NCI-H748 (cell line): ENCODE data around the gene PFKL.

Experiments used
- DNase-seq: peaks from one replicate; lab custom pipeline; 2025; ENCODE audit not compliant: unreplicated experiment; lab: John Stamatoyannopoulos, UW

PFKL gene

DNA sequence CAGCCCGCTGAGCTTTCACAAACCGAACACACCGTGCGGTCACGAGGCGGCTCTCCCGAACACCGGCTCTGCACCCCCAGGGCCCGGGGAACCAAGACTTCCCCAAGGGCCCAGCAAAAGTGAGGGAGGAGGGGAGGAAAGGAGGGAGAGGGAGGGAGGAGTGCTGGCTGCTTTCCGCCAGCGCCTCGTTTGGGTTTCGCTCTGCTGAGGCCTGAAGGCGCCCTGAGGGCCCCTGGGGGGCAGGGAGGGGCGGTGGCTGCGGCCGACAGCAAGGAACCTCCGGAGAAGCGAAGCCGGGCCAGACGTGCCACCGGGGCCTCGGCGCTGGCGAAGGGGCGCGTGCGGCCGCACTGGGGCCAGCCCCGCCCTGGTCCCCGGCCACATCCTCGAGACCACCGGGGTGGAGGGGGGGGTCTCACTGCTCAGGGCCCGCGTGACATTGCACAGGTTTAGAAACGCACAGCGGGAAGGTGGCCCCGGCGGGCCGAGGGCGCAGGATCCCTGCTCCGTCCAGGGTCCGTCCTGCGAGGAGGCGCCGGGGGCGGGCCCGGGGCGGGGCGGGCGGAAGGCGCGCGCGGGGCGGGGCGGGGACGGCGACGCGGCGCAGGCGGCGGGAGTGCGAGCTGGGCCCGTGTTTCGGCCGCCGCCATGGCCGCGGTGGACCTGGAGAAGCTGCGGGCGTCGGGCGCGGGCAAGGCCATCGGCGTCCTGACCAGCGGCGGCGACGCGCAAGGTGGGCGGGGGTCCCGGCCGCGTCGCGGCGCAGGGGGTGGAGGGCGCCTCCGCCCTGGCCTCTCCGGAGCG lies at the start of gene PFKL:
PFKL (plus strand) TSS at position 596 of the 804 bp plus-strand sequence; CDS start at position 649, 53 bp downstream.
- peak; percentile 61 for DNase-seq

DNA sequence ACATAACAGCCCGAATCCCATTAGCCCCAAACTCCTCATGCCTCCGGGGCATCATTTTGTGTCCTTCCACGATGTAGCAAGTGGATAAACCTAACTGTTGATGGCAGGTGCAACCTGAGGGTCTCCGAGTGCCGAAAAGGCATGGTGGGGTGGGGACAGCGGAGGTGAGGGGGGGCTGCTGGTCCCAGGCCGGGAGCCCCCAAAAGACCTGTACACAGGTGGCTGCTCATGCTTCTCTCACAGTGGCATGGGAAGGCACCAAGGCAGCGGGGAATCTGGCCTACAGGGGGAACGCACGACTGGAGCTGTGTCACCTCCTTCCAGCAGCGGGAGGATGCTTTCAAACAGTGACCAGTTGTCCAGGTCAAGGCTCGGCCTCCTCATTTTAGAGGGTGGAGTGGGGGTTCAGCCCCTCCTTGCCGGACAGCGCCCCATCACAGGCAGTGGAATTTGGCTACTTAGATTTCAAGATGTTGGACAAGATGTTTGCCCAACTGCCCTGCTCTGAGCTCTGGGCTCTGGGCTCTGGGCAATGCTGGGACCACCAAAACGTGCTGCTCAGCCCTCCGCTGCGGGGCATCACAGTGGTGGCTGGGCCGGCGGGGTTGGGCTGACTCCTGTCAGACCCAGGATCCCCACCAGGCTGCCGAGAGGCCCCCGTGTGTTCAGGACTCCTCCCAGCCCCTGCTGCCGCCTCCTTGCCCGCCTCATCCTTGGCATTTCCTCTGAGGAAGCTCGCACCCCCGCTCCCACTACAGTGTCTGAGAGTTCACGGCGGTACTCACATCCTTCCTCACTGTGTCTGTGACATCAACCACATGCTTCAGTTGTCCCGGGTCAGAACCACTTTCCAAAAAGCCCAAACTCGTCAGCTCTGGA lies 45.8 kb upstream of the PFKL start:
- peak; percentile 9 for DNase-seq

DNA sequence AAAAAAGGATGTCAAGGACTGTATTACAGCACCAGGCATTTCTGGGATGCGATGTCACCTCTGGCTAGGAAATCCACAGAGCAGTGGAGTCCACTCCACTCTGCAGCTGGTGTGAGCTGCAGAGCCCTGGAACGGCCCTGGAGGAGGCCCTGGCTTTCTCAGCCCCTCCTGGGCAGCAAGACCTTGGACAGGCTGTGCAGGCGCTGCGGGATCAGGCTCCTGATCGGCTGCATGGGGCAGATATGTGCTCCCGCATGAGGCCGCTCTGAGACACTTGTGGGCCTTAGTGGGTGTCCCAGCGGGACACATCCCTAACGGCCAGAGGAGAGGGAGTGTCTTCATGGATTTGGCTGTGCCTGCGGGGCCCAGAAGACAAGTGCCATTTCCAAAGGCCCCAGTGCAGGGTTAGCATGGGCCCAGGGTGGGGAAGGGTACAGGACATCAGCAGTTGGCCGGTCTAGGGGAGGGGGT lies 44.3 kb upstream of the PFKL start:
- no peak for DNase-seq

DNA sequence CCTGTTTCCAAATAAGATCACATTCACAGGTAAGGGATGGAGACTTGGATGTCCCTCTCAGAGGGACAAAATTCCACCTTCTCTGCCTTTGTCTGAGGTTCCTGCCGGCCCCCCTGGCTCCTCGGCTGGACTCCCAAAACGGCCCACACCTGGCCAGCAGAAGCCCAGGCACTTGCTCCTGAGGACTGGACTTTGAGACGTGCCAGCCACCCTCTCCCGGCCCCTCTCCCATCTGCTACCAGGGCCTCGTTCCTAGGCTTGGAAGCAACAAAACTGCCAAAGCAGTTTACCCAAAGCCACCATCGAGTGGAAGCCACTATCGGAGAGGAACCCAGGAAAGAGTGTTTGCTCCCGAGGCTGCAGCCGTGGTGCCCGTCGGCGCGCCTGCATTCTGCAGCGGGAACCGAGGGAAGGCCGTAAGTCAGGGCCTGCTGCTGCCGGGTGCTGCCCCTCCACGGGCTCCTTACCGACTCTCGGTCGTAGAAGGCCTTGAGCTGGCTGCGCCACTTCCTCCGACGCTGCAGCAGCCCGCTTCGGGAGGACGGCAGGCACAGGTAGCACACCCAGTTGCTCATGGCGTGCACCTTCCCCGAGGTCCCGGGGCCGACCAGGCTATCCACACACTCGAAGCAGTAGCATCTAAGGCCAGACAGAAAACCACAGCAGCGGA lies 41.7 kb upstream of the PFKL start:
- DNase-seq = no peak

DNA sequence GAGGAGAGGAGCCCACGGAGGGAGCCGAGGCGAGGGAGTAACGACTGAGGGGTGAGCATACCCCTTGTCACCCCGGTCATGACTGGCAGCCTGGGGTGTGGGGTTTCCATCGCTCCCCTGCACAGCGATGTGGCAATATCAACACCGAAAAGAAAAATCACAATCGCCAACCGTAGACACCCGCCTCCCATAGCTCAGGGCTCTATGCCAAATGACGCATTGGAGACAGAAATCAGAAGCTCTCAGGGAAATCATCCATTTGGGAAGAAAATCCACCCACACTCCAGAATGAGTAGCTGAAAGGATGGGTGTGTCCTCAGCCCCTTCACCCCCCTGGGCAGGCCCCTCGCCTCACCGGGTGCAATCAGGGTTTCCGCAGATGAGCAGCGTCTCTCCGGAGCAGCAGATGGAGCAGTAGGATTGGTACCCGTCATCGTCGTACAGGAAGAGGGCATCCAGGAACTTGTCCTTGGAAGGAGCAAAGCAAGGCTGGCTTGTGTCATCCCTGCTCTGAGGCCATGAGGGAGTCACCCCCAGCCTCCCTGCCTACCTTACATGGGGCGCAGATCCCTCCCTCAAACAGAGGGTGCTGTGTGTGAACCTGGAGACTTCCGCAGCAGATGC lies 40.7 kb upstream of the PFKL start:
- no peak for DNase-seq

DNA sequence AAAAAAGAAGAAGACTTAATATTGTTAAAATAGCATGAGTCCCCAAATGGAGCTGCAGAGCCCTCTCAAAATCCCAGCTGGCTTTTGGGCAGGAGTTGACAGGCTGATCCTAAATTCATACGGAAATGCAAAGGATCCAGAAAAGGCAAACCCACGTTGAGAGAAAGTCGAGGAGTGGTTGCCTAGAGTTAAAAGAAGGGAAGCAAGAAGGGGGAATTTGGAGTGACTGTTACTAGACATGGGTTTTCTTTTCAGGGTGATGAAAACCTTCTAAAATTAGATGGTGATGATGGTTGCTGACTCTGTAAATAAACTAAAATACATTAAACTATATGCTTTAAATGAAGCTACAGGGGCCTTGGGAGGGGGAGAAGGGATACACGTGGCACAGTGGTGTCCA lies 39.8 kb upstream of the PFKL start:
- no peak for DNase-seq

DNA sequence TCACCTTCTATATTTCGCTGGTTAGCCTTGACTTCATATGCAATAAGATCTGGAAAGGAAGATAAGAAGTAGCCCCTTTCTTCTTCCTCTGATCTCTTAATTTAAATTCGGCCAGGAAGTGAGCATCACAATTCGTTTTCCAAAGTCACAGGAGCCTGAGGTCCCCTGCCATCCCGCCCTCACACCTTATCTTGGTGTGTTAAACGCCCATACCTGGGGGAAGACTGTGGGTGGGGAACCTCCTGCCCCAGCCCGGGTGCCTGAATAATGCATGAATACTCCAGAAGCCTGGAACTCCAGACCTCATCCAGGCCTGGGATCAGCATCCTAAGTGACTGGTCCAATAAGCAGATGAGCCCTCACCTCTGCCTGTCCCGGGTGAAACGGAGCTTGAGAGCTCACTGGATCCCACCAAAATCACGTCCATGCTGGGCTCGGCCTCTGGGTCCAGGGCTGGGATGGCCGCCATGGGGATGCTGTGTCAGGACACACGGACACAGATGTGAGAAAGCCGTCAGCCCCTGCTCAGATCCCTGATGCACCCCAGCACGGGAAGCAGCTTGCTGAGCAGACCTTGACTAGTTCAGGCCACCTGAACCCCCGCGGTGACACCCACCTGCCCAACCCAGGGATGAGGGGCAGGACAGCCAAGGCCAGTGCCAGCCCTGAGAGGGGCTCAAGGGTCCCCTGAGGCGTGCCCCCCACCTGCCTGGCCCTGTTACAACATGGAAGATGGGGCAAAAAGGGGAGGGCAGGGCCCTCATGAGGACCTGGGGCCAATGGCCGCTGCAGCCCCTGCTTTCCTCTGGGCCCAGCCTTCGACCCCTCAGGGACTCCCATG lies 38.8 kb upstream of the PFKL start:
- DNase-seq = no peak

DNA sequence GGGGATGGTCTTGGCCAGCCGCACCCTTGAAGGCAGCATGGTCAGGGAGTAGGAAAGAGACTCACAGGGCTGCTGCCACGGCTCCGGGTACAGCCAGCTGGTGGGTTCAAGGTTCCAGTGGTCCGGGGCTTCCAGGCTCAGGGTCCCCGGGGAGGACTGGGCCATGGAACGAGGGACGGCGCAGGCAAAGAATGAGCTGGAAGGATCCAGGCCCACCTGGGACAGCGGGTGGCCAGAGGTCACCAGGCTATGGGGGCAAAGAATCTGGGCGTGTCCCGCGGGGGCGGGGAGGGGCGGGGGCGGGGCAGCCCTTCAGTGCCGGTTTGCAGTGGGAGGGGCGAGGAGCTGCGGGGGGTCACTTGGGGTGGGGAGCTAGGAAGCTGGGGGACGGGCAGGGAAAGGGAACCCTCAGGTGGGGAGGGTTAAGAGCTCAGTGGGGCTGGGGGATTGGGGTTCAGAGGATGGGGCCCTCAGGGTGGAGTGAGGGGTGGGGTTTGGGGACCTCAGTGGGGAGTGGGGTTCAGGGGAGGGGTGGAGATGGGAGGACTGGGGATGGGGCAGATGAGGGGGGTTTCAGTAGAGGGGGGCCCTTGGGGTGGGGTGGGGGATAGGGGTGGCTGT lies 38.1 kb upstream of the PFKL start, which contains the start of gene DNMT3L:
DNMT3L (minus strand) TSS at position 223 of the 621 bp plus-strand sequence. CDS start 638 bp downstream, outside the sequence.
- no peak for DNase-seq

DNA sequence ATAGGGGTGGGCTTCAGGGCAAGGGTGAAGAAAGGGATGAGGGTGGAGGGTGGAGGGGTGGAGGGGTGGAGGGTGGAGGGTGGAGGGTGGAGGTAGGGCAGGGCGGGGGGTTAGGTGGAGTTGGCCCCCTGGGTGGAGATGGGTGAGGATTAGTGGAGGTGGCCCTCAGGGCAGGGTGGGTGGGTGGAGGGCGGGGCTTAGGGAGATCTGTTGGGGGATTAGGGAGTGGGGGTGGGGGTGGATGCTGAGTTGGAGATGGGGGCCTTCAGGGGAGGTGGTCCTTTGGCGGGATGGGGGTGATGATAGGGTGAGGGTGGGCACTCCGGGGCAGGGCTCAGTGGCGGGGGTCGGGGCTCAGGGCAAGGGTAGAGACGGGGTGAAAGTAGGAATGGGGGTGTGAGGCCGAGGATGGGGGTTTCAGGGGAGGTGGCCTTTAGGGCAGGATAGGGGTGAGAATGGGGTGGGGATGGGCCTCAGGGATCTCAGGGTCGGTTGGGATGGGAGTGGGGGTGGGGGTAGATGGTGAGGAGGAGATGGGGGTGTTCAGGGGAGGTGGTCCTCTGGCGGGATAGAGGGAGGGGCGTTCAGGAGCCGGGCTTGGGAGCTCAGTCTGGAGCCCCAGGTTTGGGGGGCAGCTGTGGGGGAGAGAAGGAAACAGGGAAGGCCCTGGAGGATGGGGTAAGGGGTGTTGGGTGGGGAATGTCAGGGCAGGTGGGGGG lies 37.4 kb upstream of the PFKL start:
- DNase-seq = no peak

DNA sequence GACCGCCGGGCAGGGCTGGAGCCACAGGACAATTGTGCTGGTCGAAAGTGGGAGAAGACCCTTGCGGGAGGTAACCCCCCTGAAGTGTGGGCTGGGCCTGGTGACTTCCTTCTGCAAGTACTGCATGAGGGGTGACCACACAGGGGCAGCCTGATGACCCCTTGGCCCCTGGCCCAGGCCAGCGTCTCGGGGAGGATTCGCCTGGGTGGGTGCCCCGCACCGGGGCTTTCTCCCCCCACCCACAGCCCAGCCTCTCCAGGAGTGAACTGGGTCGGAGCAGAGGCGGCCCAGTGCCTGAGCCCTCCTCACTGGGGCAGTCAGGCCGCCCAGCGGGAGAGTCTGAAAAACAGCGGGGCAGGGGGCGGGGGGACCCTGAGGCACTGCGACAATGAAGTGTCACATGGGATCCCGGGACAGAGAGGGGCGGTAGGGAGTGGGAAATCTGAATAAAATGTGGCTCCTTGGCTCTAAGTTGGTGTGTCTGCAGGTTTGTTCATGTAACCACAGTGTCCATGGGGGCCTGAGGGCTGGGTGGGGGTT lies 36.6 kb upstream of the PFKL start:
- no peak for DNase-seq

DNA sequence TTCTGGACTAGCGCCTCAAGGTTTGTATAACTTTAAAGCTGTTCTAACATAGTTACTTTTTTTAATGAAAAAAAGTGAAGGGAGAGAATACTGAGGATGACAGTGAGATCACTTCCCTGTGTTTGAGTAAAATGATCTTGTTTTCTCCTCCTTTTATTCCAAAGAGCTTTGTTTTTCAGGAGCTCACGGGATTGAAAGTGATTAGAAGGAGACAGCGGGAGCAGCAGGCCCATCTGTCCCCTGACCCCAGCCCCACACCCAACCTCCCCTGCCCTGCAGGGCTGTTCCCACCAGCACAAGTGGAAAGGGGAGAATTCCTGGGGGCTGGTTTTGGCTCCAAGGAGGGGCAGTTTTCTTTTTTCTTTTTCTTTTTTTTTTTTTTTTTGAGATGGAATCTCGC lies 36.1 kb upstream of the PFKL start:
- DNase-seq = no peak

DNA sequence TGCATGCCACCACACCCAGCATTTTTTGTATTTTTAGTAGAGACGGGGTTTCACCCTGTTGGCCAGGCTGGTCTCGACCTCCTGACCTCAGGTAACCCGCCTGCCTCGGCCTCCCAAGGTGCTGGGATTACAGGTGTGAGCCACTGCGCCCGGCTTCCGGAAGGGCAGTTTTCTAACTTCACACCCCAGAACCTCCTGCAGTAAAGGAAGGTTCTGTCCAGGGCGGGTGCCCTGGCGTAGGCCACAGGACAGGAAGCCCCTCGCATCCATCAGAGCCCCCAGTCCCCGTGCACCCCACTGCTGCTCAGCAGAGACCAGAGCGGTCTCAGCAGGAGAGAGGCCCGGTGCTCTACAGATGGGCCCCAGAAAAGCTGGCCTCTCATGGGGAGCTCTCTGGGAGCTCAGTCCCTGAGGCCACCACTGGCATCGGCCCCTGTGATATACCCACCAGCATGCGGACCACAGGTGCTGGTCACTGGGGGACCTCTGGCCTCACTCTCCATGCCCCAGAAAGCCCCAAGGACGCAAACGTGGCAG lies 34.1 kb upstream of the PFKL start:
- DNase-seq = no peak

DNA sequence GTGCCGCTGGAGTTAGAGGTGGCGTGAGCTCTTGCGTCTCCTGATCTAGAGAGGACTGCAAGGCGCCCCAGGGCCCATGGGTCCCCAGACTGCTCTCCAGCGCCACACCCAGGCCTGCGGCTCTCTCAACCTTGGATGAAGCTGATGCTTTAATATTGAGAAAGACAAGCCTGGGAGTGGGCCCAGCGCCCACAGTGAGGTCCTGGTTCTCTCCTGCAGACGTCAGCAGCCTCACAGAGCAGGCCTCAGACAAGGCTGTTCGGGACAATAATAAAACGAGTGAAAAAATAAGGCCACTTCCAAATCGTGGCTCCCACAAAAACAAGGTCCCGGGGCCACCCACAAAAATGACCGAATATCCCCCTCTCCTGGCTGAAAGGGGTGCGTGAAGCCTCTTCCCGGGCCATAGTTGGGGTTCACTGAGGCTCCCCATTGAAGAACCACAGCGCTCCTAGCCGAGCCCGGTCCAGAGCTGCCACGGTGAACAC lies 32.2 kb upstream of the PFKL start:
- DNase-seq = no peak

DNA sequence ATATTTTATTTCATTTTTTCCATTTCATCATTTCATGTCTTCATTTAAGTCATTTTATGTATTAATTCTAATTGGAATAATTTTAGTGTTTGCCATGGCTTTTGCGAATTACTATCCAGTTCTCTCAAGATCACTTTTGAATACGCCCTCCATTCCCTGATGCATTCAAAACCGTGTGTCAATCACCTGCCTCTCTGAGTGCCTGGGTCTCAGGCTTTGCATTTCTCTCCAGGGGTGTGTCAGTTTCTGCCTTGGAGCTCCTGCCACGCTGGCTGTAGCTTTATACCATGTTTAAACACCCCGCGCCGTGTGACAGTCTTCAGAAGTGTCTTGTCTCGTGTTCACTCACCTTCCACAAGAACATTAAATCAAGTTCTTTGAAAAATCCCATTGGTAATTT lies 30.8 kb upstream of the PFKL start:
- DNase-seq = no peak

DNA sequence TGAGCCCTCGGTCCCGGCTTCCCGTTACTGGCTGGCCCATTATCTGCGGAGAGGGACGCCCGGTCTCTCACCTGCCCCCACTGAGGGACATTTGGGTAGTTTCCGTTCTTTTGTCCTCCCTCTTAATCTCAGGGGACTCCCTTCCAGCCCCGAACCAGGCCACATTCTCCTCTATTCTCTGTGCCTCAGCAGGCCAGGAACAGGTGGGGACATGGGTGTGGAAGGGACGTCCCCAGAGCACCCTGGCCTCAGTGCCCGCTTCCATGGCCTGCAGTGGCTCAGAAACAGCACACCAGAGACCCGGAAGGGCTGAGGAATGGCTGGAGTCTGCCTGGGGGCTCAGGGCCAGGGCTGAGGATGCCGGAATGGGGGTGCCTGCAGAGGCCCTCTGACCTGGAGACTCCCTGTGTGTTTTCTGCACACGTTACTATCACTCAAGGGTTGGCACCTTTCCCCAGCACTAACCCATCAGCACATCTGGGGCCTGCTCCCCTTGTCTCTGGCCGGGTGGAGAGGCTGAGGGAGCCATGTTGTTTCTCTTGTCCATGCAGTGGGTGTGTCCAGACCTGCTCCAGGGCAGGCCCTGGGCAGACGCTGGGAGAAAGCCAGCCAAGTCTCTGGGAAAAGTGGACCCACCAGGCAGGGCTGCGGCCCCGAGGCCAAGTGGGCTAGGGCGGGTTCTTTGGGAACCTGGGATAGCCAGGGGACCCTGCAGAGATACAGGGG lies 28.1 kb upstream of the PFKL start:
- no peak for DNase-seq

DNA sequence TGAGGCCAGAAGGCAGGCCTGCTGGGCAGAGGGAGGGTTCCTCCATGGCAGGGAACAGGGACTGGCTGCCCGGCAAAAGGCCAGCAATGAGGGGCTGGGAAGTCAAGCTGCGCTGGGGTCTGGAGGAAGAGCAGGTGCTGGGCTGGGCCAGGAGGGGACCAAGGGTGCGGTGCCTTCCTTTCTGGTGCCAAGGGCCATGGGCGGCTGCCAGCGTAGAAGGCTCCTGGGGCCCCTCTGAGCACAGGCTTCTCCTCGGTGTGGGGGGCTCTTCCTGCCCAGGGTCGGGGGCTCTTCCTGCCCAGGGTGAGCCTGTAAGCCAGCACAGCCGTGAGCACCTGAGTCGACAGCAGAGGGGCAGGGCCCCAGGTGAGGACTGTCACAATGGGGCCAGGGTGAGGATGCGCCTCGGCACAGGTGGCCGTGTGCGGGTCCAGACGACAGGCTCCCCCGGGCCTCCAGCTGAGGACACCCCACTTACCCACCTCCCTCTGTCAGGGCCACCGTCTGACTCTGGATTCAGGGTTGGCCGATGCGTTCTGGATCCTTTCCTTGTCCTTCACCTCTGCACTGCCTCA lies 27.5 kb upstream of the PFKL start:
- no peak for DNase-seq

DNA sequence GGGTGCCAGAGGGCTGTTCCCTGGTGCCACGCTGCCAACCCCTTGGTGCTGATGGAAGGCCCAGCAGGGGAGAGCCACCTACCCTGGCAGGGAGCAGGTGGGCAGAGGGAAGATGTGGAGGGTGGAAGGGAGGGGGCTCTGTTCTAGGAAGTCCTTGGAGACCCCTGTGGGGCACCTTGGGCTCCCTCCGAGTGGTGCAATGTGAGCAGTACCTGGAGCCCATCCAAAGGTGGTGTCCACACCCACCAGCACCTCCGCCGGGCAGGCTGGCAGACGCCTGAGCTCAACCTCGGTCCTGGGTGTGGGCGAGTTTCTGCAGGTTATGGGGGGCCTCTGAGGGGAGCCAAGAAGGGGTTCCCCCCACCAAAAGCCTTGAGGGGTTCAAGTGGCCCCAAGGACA lies 26.8 kb upstream of the PFKL start:
- DNase-seq = no peak
